ENCODE measurements around the gene CSN2. TPM values are rescaled to one million over a fixed set of nuclear protein-coding genes. Genes with fewer than 3 reads are reported as not detected.

Gene CSN2
- total RNA-seq, 4 donors from 2014 or later = not detected

- 28% methylated on average over 3 of the region's 3 CpGs for WGBS, 2 donors
- no peak for DNase-seq
These were observed 30.0 kb upstream of the CSN2 start, which contains the start of gene STATH for GRCh38 chr4:69995526-69996016. Gene STATH, plus strand, starts transcription at chr4:69995966. Its CDS starts 2,472 bp downstream, at chr4:69998438.

GRCh38 chr4:69994782-69995181 is 29.3 kb upstream of the CSN2 start:
- DNase-seq = no peak
- H3K27ac ChIP-seq = no peak overlapping the region
- no peaks in the 10 kb centered on the region for H3K27me3 ChIP-seq
- intact Hi-C loops (cut with DNase I) = no loop called here
- 83 to 85% methylated on average over 4 to 5 of the region's 5 CpGs for WGBS, 2 donors
- no peak for TF ChIP-seq CTCF (IDR thresholded peaks at IDR 0.05)
- TF ChIP-seq POLR2A (IDR thresholded peaks at IDR 0.05) = no peak
- H3K9me3 ChIP-seq = no peaks in the 10 kb centered on the region
- H3K4me1 ChIP-seq = peaks cover 0 to 4% (median 0%) of the 10 kb centered on the region in 3 donors
- H3K4me3 ChIP-seq = no peak overlapping the region
- no peaks in the 10 kb centered on the region for H3K36me3 ChIP-seq

More at GRCh38 chr4:69995526-69996016, 30.0 kb upstream of the CSN2 start, which contains the start of gene STATH:
- Histone ChIP-seq H3K4me1 (peaks cover 0 to 4% (median 0%) of the 10 kb centered on the region in 3 donors), H3K36me3 (no peaks in the 10 kb centered on the region), H3K4me3 (no peak within 1 kb of the TSS), H3K9me3 (no peaks in the 10 kb centered on the region), H3K27me3 (no peaks in the 10 kb centered on the region), H3K27ac (no peak within 1 kb of the TSS)
- TF ChIP-seq POLR2A (IDR thresholded peaks at IDR 0.05) (no peak), CTCF (IDR thresholded peaks at IDR 0.05) (no peak)
- intact Hi-C loops (cut with DNase I) = no loop called here

GRCh38 chr4:69991016-69991415 is 25.5 kb upstream of the CSN2 start:
- Histone ChIP-seq H3K27me3 (no peaks in the 10 kb centered on the region), H3K27ac (no peak overlapping the region), H3K9me3 (no peaks in the 10 kb centered on the region), H3K36me3 (no peaks in the 10 kb centered on the region), H3K4me3 (no peak overlapping the region), H3K4me1 (peaks cover 0 to 4% (median 0%) of the 10 kb centered on the region in 3 donors)
- no peak for DNase-seq
- TF ChIP-seq CTCF (IDR thresholded peaks at IDR 0.05) (no peak), POLR2A (IDR thresholded peaks at IDR 0.05) (no peak)
- 83% methylated on average over 4 of the region's 4 CpGs for WGBS, 2 donors
- intact Hi-C loops (cut with DNase I) = no loop called here

GRCh38 chr4:69986663-69987062 is 21.1 kb upstream of the CSN2 start:
- intact Hi-C loops (cut with DNase I) = no loop called here
- Histone ChIP-seq H3K27me3 (no peaks in the 10 kb centered on the region), H3K36me3 (no peaks in the 10 kb centered on the region), H3K4me1 (peaks cover 0 to 7% (median 0%) of the 10 kb centered on the region in 3 donors), H3K9me3 (no peaks in the 10 kb centered on the region), H3K4me3 (no peak overlapping the region), H3K27ac (no peak overlapping the region)
- no peak for TF ChIP-seq CTCF (IDR thresholded peaks at IDR 0.05)
- no peak for TF ChIP-seq POLR2A (IDR thresholded peaks at IDR 0.05)
- 82 to 85% methylated on average over 1 of the region's 1 CpG for WGBS, 2 donors
- no peak for DNase-seq

GRCh38 chr4:69984030-69984443 is 18.5 kb upstream of the CSN2 start:
- intact Hi-C loops (cut with DNase I) = no loop called here
- 15 to 17% methylated on average over 2 of the region's 2 CpGs for WGBS, 2 donors
- no peak for DNase-seq
- Histone ChIP-seq H3K27me3 (no peaks in the 10 kb centered on the region), H3K4me1 (peaks cover 0 to 7% (median 0%) of the 10 kb centered on the region in 3 donors), H3K27ac (no peak overlapping the region), H3K9me3 (no peaks in the 10 kb centered on the region), H3K4me3 (no peak overlapping the region), H3K36me3 (no peaks in the 10 kb centered on the region)
- TF ChIP-seq POLR2A (IDR thresholded peaks at IDR 0.05) = no peak

- Histone ChIP-seq H3K27ac (no peak overlapping the region), H3K9me3 (no peaks in the 10 kb centered on the region), H3K27me3 (no peaks in the 10 kb centered on the region), H3K4me3 (no peak overlapping the region), H3K36me3 (no peaks in the 10 kb centered on the region), H3K4me1 (no peaks in the 10 kb centered on the region)
- TF ChIP-seq POLR2A (IDR thresholded peaks at IDR 0.05) = no peak
- TF ChIP-seq CTCF (IDR thresholded peaks at IDR 0.05) = no peak
- DNase-seq = no peak
- intact Hi-C loops (cut with DNase I) = no loop called here
These were observed 12.1 kb upstream of the CSN2 start for GRCh38 chr4:69977582-69977981.

Measured in esophagus squamous epithelium (tissue), 5 donors.